KMS-11 (cell line): Measurements from ENCODE around the gene ACSL6.

Experiments
- H2AFZ ChIP-seq: fragments of 200-600 bp; sonication (generic); 2 replicates; pipeline ENCODE4 v1.6.1; 2016; ENCODE audit warnings: antibody characterized with exemption, mixed run types, low read depth
- H3K27ac ChIP-seq: fragments of 200-600 bp; sonication (generic); 2 replicates; pipeline ENCODE4 v1.6.1; 2016; ENCODE audit warnings: mild to moderate bottlenecking, mixed run types
- H3K27me3 ChIP-seq: fragments of 200-600 bp; sonication (generic); 2 replicates; pipeline ENCODE4 v1.6.1; 2017; ENCODE audit warnings: mild to moderate bottlenecking, low read depth, mixed run types, moderate library complexity; ENCODE audit not compliant: insufficient read depth
- H3K36me3 ChIP-seq: fragments of 200-600 bp; sonication (generic); 2 replicates; pipeline ENCODE4 v1.6.1; 2017; ENCODE audit warnings: mild to moderate bottlenecking, mixed run types; ENCODE audit not compliant: insufficient read depth
- H3K4me1 ChIP-seq: fragments of 200-600 bp; sonication (generic); 2 replicates; pipeline ENCODE4 v1.6.1; 2016; ENCODE audit warnings: mild to moderate bottlenecking, low read depth, mixed run types; ENCODE audit not compliant: poor library complexity, severe bottlenecking
- H3K4me2 ChIP-seq: fragments of 200-600 bp; sonication (generic); 2 replicates; pipeline ENCODE4 v1.7.0; 2016; ENCODE audit warnings: mild to moderate bottlenecking, mixed run types
- H3K4me3 ChIP-seq: fragments of 200-600 bp; sonication (generic); IDR thresholded peaks from 2 replicates; pipeline ENCODE4 v1.6.1; 2017; ENCODE audit warnings: low read depth, low read length, mixed read lengths; ENCODE audit not compliant: insufficient read depth
- H3K79me2 ChIP-seq: fragments of 200-600 bp; sonication (generic); 2 replicates; pipeline ENCODE4 v1.6.1; 2016; ENCODE audit warnings: low read depth, mixed run types; ENCODE audit not compliant: insufficient read depth
- H3K9ac ChIP-seq: fragments of 200-600 bp; sonication (generic); 2 replicates; pipeline ENCODE4 v1.6.1; 2016; ENCODE audit warnings: mild to moderate bottlenecking, mixed run types
- H4K20me1 ChIP-seq: fragments of 200-600 bp; sonication (generic); 2 replicates; pipeline ENCODE4 v1.6.1; 2016; ENCODE audit warnings: mild to moderate bottlenecking, mixed run types; ENCODE audit not compliant: insufficient read depth
- CTCF ChIP-seq: fragments of 200-600 bp; sonication (generic); conservative IDR thresholded peaks from 2 replicates; pipeline ENCODE4 v1.6.1; 2017; ENCODE audit warnings: low read depth, mild to moderate bottlenecking, antibody characterized with exemption, low read length, moderate library complexity, mixed read lengths

The ACSL6 gene

GRCh38 chr5:131952301-131952857, 59.1 kb downstream of the ACSL6 start:
- H2AFZ ChIP-seq = no peak overlapping the region
- H3K4me1 ChIP-seq = no peaks in the 10 kb centered on the region
- no peak overlapping the region for H3K4me2 ChIP-seq
- no peak for TF ChIP-seq CTCF
- no peaks in the 10 kb centered on the region for H3K79me2 ChIP-seq
- H3K4me3 ChIP-seq = no peak overlapping the region
- no peaks in the 10 kb centered on the region for H3K27me3 ChIP-seq
- no peaks in the 10 kb centered on the region for H4K20me1 ChIP-seq
- no peak overlapping the region for H3K27ac ChIP-seq
- H3K9ac ChIP-seq = no peak overlapping the region
- H3K36me3 ChIP-seq = no peaks in the 10 kb centered on the region

- Histone ChIP-seq H3K36me3 (no peaks in the 10 kb centered on the region), H2AFZ (no peak overlapping the region), H3K4me2 (no peak overlapping the region), H3K27ac (no peak overlapping the region), H3K79me2 (no peaks in the 10 kb centered on the region), H3K27me3 (no peaks in the 10 kb centered on the region), H3K4me3 (no peak overlapping the region), H3K4me1 (no peaks in the 10 kb centered on the region), H3K9ac (no peak overlapping the region), H4K20me1 (no peaks in the 10 kb centered on the region)
- TF ChIP-seq CTCF = no peak
Measured at GRCh38 chr5:131950706-131951105, 60.8 kb downstream of the ACSL6 start.

GRCh38 chr5:131947445-131947844, 64.0 kb downstream of the ACSL6 start:
- H3K36me3 ChIP-seq = no peaks in the 10 kb centered on the region
- no peak overlapping the region for H3K4me2 ChIP-seq

DNA sequence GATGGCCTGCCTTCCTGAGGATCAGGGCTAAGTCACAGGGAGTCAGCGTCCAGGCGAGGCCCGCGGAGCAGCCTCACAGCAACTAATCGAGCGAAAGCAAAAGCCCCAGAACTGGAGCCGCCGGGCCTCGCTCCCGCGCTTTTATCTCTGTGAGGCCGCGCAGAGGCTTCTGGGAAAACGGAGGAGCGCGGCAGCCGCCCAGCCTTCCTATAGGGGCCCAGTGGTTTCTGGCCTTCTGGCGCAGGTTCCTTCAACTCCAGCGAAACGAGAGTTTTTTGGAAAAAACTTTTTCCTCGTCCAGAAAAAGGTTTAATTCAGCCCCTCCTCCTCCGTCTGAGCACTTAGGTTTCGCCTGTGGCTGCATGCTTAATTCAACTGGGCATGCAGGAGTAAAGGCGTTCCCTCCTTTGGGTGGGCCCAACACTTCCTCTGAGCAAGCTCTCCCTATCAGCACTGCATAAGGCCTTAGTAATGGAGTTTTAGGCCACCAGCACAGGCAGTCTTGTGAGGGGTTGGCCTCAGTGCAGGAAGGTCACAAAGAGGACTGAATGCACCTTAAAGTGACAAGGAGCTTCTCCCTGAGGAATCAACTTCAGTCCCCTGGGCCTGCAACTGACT, 65.8 kb downstream of the ACSL6 start, which contains the start of gene MEIKIN:
Gene MEIKIN (minus strand): TSS at position 113 of the 618 bp plus-strand sequence. CDS start 158 bp downstream, outside the sequence.
- H3K4me3 ChIP-seq = no peak within 1 kb of the TSS
- no peaks in the 10 kb centered on the region for H3K4me1 ChIP-seq
- no peaks in the 10 kb centered on the region for H3K27me3 ChIP-seq

More at GRCh38 chr5:131947445-131947844, 64.0 kb downstream of the ACSL6 start:
- H3K9ac ChIP-seq = no peak overlapping the region
- H3K79me2 ChIP-seq = no peaks in the 10 kb centered on the region
- no peak overlapping the region for H3K27ac ChIP-seq
- no peaks in the 10 kb centered on the region for H3K27me3 ChIP-seq
- H3K4me1 ChIP-seq = no peaks in the 10 kb centered on the region
- no peak overlapping the region for H2AFZ ChIP-seq
- no peak overlapping the region for H3K4me3 ChIP-seq
- no peaks in the 10 kb centered on the region for H4K20me1 ChIP-seq
- TF ChIP-seq CTCF = no peak

More for the DNA sequence above, 65.8 kb downstream of the ACSL6 start, which contains the start of gene MEIKIN:
- H3K27ac ChIP-seq = no peak within 1 kb of the TSS
- no peak for TF ChIP-seq CTCF
- no peak within 1 kb of the TSS for H3K4me2 ChIP-seq
- H3K79me2 ChIP-seq = no peaks in the 10 kb centered on the region
- H4K20me1 ChIP-seq = no peaks in the 10 kb centered on the region
- H3K36me3 ChIP-seq = no peaks in the 10 kb centered on the region
- H2AFZ ChIP-seq = no peak within 1 kb of the TSS
- H3K9ac ChIP-seq = no peak within 1 kb of the TSS
